Mesendoderm (in vitro differentiated cells): ENCODE measurements around the gene L2HGDH.
A peak's percentile ranks its signal among the peaks of the same experiment; 100 is the strongest.

Experiments
- DNase-seq: peaks from one replicate; pipeline ENCODE4 v3.0.0; 2013
- H2AK5ac ChIP-seq: 2 replicates; pipeline ENCODE4 v1.6.1; 2013; ENCODE audit warnings: low read length, inconsistent platforms
- H2BK120ac ChIP-seq: 2 replicates; pipeline ENCODE4 v1.6.1; 2013; ENCODE audit warnings: low read depth, mild to moderate bottlenecking, low read length, moderate library complexity, mixed read lengths
- H2BK15ac ChIP-seq: replicated peaks from 2 replicates; pipeline ENCODE4 v1.6.1; 2013; ENCODE audit warnings: low read depth, mild to moderate bottlenecking, moderate library complexity
- H2BK5ac ChIP-seq: 2 replicates; pipeline ENCODE4 v1.6.1; 2013; ENCODE audit warnings: low read length, inconsistent platforms
- H3K18ac ChIP-seq: 2 replicates; pipeline ENCODE4 v1.6.1; 2013; ENCODE audit warnings: mild to moderate bottlenecking, low read length, mixed read lengths
- H3K23ac ChIP-seq: one replicate; pipeline ENCODE4 v1.6.1; 2013; ENCODE audit warnings: low read length
- H3K27ac ChIP-seq: 2 replicates; pipeline ENCODE4 v1.5.1; 2013; ENCODE audit warnings: low read depth, mild to moderate bottlenecking, inconsistent platforms, low read length, moderate library complexity
- H3K27me3 ChIP-seq: 2 replicates; pipeline ENCODE4 v1.6.1; 2013; ENCODE audit warnings: low read length, control low read depth, mild to moderate bottlenecking, inconsistent platforms; ENCODE audit not compliant: insufficient read depth, poor library complexity
- H3K36me3 ChIP-seq: 2 replicates; pipeline ENCODE4 v1.6.1; 2013; ENCODE audit warnings: low read length, inconsistent platforms; ENCODE audit not compliant: control insufficient read depth, insufficient read depth
- H3K4ac ChIP-seq: one replicate; pipeline ENCODE4 v1.6.1; 2013; ENCODE audit warnings: low read depth, mild to moderate bottlenecking, low read length, moderate library complexity
- H3K4me1 ChIP-seq: 2 replicates; pipeline ENCODE4 v1.6.1; 2013; ENCODE audit warnings: low read depth, low read length, inconsistent platforms; ENCODE audit not compliant: control insufficient read depth
- H3K4me2 ChIP-seq: 2 replicates; pipeline ENCODE4 v1.6.1; 2013; ENCODE audit warnings: low read length
- H3K4me3 ChIP-seq: 2 replicates; pipeline ENCODE4 v1.5.1; 2013; ENCODE audit warnings: mild to moderate bottlenecking, low read length
- H3K56ac ChIP-seq: one replicate; pipeline ENCODE4 v1.6.1; 2013; ENCODE audit warnings: low read length
- H3K79me1 ChIP-seq: 2 replicates; pipeline ENCODE4 v1.6.1; 2013; ENCODE audit warnings: low read length, inconsistent platforms
- H3K79me2 ChIP-seq: 2 replicates; pipeline ENCODE4 v1.6.1; 2013; ENCODE audit warnings: mild to moderate bottlenecking, low read length; ENCODE audit not compliant: control insufficient read depth, insufficient read depth
- H3K9ac ChIP-seq: 2 replicates; pipeline ENCODE4 v1.6.1; 2013; ENCODE audit warnings: low read length, inconsistent platforms
- H4K5ac ChIP-seq: one replicate; pipeline ENCODE4 v1.6.1; 2013; ENCODE audit warnings: low read length
- H4K8ac ChIP-seq: one replicate; pipeline ENCODE4 v1.6.1; 2013; ENCODE audit warnings: low read depth, mild to moderate bottlenecking, control low read depth, low read length, moderate library complexity
- WGBS: extraction: QIAGEN DNeasy Blood & Tissue Kit; methylation state at CpG from one replicate; pipeline ENCODE4 v1.1.7; 2013; ENCODE audit warnings: low lambda C conversion rate, missing lambda C conversion rate; ENCODE audit not compliant: insufficient coverage; ENCODE audit errors: extremely low coverage; 5-methylcytosine and 5-hydroxymethylcytosine counted together

L2HGDH gene

DNA sequence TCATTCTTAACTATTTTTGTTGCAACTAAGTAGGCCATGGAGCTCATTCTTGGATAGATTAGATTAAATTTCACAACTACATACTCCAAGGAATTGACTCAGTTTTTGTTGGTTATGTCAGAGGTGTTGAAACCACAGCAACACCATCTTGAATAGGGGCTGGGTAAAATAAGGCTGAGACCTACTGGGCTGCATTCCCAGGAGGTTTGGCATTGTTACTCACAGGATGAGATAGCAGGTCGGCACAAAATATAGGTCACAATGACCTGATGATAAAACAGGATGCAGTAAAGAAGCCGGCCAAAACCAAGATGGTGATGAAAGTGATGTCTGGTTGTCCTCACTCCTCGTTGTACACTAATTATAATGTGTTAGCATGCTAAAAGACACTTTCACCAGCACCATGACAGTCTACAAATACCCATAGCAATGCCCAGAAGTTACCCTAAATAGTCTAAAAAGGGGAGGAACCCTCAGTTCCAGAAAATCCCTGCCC, 21.0 kb upstream of the L2HGDH start:
- no peak overlapping the region for H3K23ac ChIP-seq
- no peak overlapping the region for H3K4me2 ChIP-seq
- no peak overlapping the region for H2BK15ac ChIP-seq
- no peak overlapping the region for H3K27ac ChIP-seq
- no peak overlapping the region for H3K18ac ChIP-seq
- H3K4ac ChIP-seq: no peak overlapping the region
- H2AK5ac ChIP-seq: no peak overlapping the region
- WGBS: no CpG with 5 or more reads among the region's 3 CpGs
- no peaks in the 10 kb centered on the region for H3K79me2 ChIP-seq
- H3K9ac ChIP-seq: no peak overlapping the region
- no peak overlapping the region for H3K56ac ChIP-seq
- no peaks in the 10 kb centered on the region for H3K36me3 ChIP-seq
- no peaks in the 10 kb centered on the region for H3K27me3 ChIP-seq
- H2BK5ac ChIP-seq: no peak overlapping the region
- H4K8ac ChIP-seq: no peak overlapping the region
- H2BK120ac ChIP-seq: no peak overlapping the region
- no peaks in the 10 kb centered on the region for H3K4me1 ChIP-seq
- H3K79me1 ChIP-seq: no peaks in the 10 kb centered on the region
- no peak overlapping the region for H4K5ac ChIP-seq
- peak; percentile 74 for DNase-seq
- no peak overlapping the region for H3K4me3 ChIP-seq

DNA sequence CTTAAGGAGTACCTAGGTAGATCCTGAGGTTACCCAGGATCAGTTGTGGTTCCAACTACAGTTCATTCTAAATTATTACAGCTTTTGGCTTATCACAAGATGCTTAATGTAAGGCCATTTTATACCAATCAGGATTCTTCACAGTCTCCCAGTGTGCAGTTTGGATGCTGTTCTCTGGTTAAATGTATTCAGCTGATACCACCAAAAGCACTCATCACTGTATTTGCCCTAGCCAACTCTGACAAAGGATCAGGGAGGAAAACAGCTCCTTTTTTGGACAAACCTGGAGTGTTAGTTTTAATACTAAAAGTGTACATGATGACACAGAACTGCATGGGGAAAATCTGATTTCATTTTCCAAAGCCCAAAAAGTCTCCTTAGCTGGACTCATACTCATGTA, 19.6 kb upstream of the L2HGDH start:
- Histone ChIP-seq H3K27ac (no peak overlapping the region), H2AK5ac (no peak overlapping the region), H3K36me3 (no peaks in the 10 kb centered on the region), H3K27me3 (no peaks in the 10 kb centered on the region), H3K4ac (no peak overlapping the region), H3K4me2 (no peak overlapping the region), H2BK5ac (no peak overlapping the region), H3K79me2 (no peaks in the 10 kb centered on the region), H3K4me3 (no peak overlapping the region), H3K9ac (no peak overlapping the region), H2BK120ac (no peak overlapping the region), H3K79me1 (no peaks in the 10 kb centered on the region), H3K4me1 (no peaks in the 10 kb centered on the region), H4K8ac (no peak overlapping the region), H4K5ac (no peak overlapping the region), H3K18ac (no peak overlapping the region), H3K56ac (no peak overlapping the region), H2BK15ac (no peak overlapping the region), H3K23ac (no peak overlapping the region)
- no peak for DNase-seq

DNA sequence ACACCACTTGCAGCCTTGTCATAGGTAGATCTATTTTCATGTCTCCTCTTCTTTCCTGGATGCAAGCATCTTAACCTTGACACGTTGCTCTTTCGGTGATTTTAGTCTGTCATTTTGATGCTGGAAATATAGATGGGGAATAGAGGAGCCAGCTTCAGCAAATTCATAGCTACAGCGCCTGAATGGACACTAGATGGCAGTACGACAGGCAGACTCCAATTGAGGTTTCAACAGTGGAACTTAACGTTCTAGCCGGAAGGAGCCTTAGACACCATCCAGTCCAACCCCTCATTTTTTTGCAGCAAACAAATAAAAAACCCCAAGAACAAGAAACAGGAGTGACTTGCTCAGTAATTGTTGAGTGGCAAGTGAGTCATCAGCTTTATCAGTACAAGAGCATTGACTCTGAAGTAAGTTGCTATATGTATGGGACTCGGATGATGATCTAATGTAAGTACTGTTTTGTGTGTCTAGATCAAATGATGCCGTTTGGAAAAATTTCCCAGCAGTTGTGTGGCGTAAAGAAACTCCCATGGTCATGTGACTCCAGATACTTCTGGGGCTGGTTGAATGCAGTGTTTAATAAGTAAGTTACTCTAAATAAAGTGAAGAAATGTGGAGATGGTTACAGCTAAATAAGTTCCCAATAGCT, 9.1 kb upstream of the L2HGDH start:
- no peak overlapping the region for H3K56ac ChIP-seq
- H3K79me1 ChIP-seq: no peaks in the 10 kb centered on the region
- H3K36me3 ChIP-seq: no peaks in the 10 kb centered on the region
- no peak overlapping the region for H3K4me3 ChIP-seq
- H3K79me2 ChIP-seq: no peaks in the 10 kb centered on the region
- H3K4ac ChIP-seq: no peak overlapping the region
- H3K4me1 ChIP-seq: no peaks in the 10 kb centered on the region
- no CpG with 5 or more reads among the region's 9 CpGs for WGBS
- H3K9ac ChIP-seq: no peak overlapping the region
- H3K4me2 ChIP-seq: no peak overlapping the region
- no peak overlapping the region for H3K27ac ChIP-seq
- DNase-seq: peak; percentile 76
- no peak overlapping the region for H2BK15ac ChIP-seq
- H2BK120ac ChIP-seq: no peak overlapping the region
- no peak overlapping the region for H3K23ac ChIP-seq
- H3K27me3 ChIP-seq: no peaks in the 10 kb centered on the region
- no peak overlapping the region for H2BK5ac ChIP-seq
- no peak overlapping the region for H4K8ac ChIP-seq
- H2AK5ac ChIP-seq: no peak overlapping the region
- H4K5ac ChIP-seq: no peak overlapping the region
- no peak overlapping the region for H3K18ac ChIP-seq

DNA sequence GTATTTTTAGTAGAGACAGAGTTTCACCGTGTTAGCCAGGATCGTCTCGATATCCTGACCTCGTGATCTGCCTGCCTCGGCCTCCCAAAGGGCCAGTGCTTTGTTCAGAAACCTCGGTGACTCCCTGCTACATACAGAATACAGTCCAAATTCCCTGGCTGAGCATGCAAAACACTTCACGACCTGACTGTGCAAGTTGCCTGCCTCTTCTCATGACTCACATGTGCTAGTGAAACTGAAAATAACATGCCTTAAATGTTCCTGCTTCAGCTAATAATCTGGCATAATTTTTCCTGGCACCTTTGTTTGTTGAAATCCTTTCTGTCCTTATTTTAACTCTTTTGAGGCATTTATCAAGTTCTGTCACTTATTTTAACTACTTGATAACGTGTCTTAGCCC, 8.3 kb upstream of the L2HGDH start:
- WGBS: no CpG with 5 or more reads among the region's 8 CpGs
- Histone ChIP-seq H3K18ac (no peak overlapping the region), H3K23ac (no peak overlapping the region), H3K9ac (no peak overlapping the region), H3K36me3 (no peaks in the 10 kb centered on the region), H3K79me1 (no peaks in the 10 kb centered on the region), H3K4me1 (no peaks in the 10 kb centered on the region), H3K4me2 (no peak overlapping the region), H3K79me2 (no peaks in the 10 kb centered on the region), H4K5ac (no peak overlapping the region), H2BK5ac (no peak overlapping the region), H4K8ac (no peak overlapping the region), H3K4me3 (no peak overlapping the region), H2BK15ac (no peak overlapping the region), H2AK5ac (no peak overlapping the region), H3K27me3 (no peaks in the 10 kb centered on the region), H2BK120ac (no peak overlapping the region), H3K27ac (no peak overlapping the region), H3K56ac (no peak overlapping the region), H3K4ac (no peak overlapping the region)
- DNase-seq: no peak

- Histone ChIP-seq H3K4me1 (no peaks in the 10 kb centered on the region), H3K36me3 (no peaks in the 10 kb centered on the region), H2BK15ac (no peak overlapping the region), H2AK5ac (no peak overlapping the region), H3K79me1 (no peaks in the 10 kb centered on the region), H3K23ac (no peak overlapping the region), H2BK120ac (no peak overlapping the region), H3K79me2 (no peaks in the 10 kb centered on the region), H4K5ac (no peak overlapping the region), H3K9ac (no peak overlapping the region), H3K56ac (no peak overlapping the region), H3K18ac (no peak overlapping the region), H3K4ac (no peak overlapping the region), H3K27me3 (no peaks in the 10 kb centered on the region), H3K4me2 (no peak overlapping the region), H3K4me3 (no peak overlapping the region), H4K8ac (no peak overlapping the region), H3K27ac (no peak overlapping the region), H2BK5ac (no peak overlapping the region)
- DNase-seq: no peak
- no CpG with 5 or more reads among the region's 2 CpGs for WGBS
Observed at GRCh38 chr14:50319721-50320120, 7.7 kb upstream of the L2HGDH start.

DNA sequence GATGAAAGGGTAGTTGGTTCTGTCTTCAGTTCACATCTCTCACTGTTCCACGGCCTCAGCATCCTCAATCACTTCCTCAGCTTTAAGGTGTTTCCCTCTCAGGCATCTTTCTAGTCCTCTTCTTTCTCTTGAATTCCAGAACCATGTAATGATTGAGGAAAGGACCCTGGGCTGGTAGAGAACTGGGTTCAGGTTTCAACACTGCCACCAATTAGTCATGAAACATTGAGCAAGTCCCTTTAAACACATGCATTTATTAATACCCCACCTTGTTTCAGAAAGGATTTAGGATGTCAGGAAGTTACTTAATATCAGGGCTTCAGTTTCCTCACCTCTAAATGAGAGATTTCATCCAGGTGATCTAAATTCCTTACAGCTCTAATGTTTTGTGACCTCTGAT, 7.3 kb upstream of the L2HGDH start:
- H2AK5ac ChIP-seq: no peak overlapping the region
- H3K9ac ChIP-seq: no peak overlapping the region
- H3K18ac ChIP-seq: no peak overlapping the region
- H2BK120ac ChIP-seq: no peak overlapping the region
- H3K4me1 ChIP-seq: no peaks in the 10 kb centered on the region
- H3K27me3 ChIP-seq: no peaks in the 10 kb centered on the region
- no peak overlapping the region for H2BK5ac ChIP-seq
- H3K23ac ChIP-seq: no peak overlapping the region
- no peaks in the 10 kb centered on the region for H3K36me3 ChIP-seq
- no peak overlapping the region for H2BK15ac ChIP-seq
- H4K5ac ChIP-seq: no peak overlapping the region
- no peaks in the 10 kb centered on the region for H3K79me1 ChIP-seq
- H4K8ac ChIP-seq: no peak overlapping the region
- H3K79me2 ChIP-seq: no peaks in the 10 kb centered on the region
- H3K4ac ChIP-seq: no peak overlapping the region
- H3K4me3 ChIP-seq: no peak overlapping the region
- no CpG with 5 or more reads among the region's 1 CpG for WGBS
- H3K27ac ChIP-seq: no peak overlapping the region
- H3K4me2 ChIP-seq: no peak overlapping the region
- H3K56ac ChIP-seq: no peak overlapping the region
- DNase-seq: no peak
